Sigmoid colon (tissue), 7 donors: ENCODE data around the gene APOO. TPM values are rescaled to one million over a fixed set of nuclear protein-coding genes. Genes with fewer than 3 reads are reported as not detected.

Experiments
- DNase-seq: peaks from one replicate; pipeline ENCODE4 v3.0.0-alpha.2; 2019
- H3K27ac ChIP-seq, 4 donors: fragments of 200-600 bp; sonication (generic); one replicate each; pipeline ENCODE4 v1.5.1; 2016 to 2019; ENCODE audit warnings: mild to moderate bottlenecking in 1 of 4
- H3K27me3 ChIP-seq, 3 donors: fragments of 200-600 bp; sonication (generic); one replicate each; pipeline ENCODE4 v1.5.1; 2019; ENCODE audit warnings: mild to moderate bottlenecking in 1 of 3
- H3K36me3 ChIP-seq, 4 donors: fragments of 200-600 bp; sonication (generic); one replicate each; pipeline ENCODE4 v1.5.1; 2016 to 2019
- H3K4me1 ChIP-seq, 4 donors: fragments of 200-600 bp; sonication (generic); one replicate each; pipeline ENCODE4 v1.5.1; 2017 to 2019
- H3K4me3 ChIP-seq, 4 donors: fragments of 200-600 bp; sonication (generic); one replicate each; pipeline ENCODE4 v1.5.1; 2017 to 2019; ENCODE audit warnings: mild to moderate bottlenecking in 2 of 4, moderate library complexity in 1 of 4
- H3K9me3 ChIP-seq, 4 donors: fragments of 200-600 bp in 3 of 4; sonication (generic) in 3 of 4; one replicate each; pipeline versions ENCODE4 v1.5.1 to v1.6.1; 2013 to 2019
- EP300 ChIP-seq, 4 donors: sonication (generic); formaldehyde crosslinking; IDR thresholded peaks; one replicate each; pipeline ENCODE4 v1.6.1; 2017; ENCODE audit warnings: antibody characterized with exemption in 4 of 4
- POLR2A ChIP-seq, 2 donors: fragments of 450-650 bp; IDR thresholded peaks; one replicate each; pipeline ENCODE4 v1.6.1; 2016; ENCODE audit warnings: antibody characterized with exemption in 2 of 2, mild to moderate bottlenecking in 2 of 2, moderate library complexity in 2 of 2
- POLR2AphosphoS5 ChIP-seq, 4 donors: sonication (generic); formaldehyde crosslinking; IDR thresholded peaks; one replicate each; pipeline ENCODE4 v1.6.1; 2017; ENCODE audit warnings: antibody characterized with exemption in 4 of 4
- WGBS, 2 donors: extraction: QIAGEN DNeasy Blood & Tissue Kit; methylation state at CpG; one replicate each; pipeline ENCODE4 v1.1.7; 2013; 5-methylcytosine and 5-hydroxymethylcytosine counted together
- intact Hi-C: fragments of 100-400 bp; cut with DNase I; formaldehyde crosslinking; loops from one replicate; pipeline ENCODE4 v1.15.1; 2023
- polyA plus RNA-seq, 3 donors: library from polyadenylated mRNA; stranded (reverse); fragments of 200-250 nt; gene quantifications; one replicate each; pipeline ENCODE4 v1.2.3, GENCODE V29; 2013
- total RNA-seq, 4 donors: library from RNA; depleted of rRNA; stranded (reverse); fragments of >200 nt; gene quantifications; one replicate each; pipeline ENCODE4 v1.1.0, GENCODE V29; 2016
- TF ChIP-seq, protein P1 (sequence below), 4 experiments: fragments of 450-650 bp in 3 of 4; fragments of 200-600 bp in 1 of 4; IDR thresholded peaks; one replicate each; pipeline ENCODE4 v1.5.1; 2016 to 2019; ENCODE audit warnings: antibody characterized with exemption in 4 of 4, mild to moderate bottlenecking in 3 of 4, moderate library complexity in 2 of 4
- donor health status: healthy with polysubstance abuse.
- donor health status: Bipolar disorder and iron deficiency.
- donor health status: healthy.

APOO gene
- total and polyA plus RNA-seq, 7 donors, result 6.1 to 27.0 (median 10.2) TPM

DNA sequence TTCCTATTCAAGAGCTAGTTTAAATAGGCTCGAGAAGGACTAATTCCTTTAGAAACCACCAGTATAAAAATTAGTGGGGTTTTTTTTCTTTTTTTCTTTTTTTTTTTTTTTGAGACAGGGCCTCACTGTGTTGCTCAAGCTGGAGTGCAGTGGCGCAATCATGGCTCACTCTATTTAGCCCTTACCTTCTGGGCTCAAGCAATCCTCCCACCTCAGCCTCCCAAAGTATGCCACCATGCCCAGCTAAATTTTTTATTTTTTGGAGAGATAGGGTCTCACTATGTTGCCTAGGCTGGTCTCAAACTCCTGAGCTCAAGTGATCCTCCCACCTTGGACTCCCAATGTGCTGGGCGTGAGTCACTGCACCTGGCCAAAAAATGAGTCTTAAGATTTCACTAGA, 52.8 kb downstream of the APOO start:
- Histone ChIP-seq H3K4me3 (no peak overlapping the region), H3K27me3 (no peaks in the 10 kb centered on the region), H3K27ac (no peak overlapping the region), H3K4me1 (no peaks in the 10 kb centered on the region), H3K9me3 (no peaks in the 10 kb centered on the region), H3K36me3 (no peaks in the 10 kb centered on the region)
- WGBS, 2 donors, result 97 to 100% methylated on average over 3 of the region's 3 CpGs
- no peak for TF ChIP-seq EP300 (IDR thresholded peaks at IDR 0.05)
- TF ChIP-seq, protein P1, sequence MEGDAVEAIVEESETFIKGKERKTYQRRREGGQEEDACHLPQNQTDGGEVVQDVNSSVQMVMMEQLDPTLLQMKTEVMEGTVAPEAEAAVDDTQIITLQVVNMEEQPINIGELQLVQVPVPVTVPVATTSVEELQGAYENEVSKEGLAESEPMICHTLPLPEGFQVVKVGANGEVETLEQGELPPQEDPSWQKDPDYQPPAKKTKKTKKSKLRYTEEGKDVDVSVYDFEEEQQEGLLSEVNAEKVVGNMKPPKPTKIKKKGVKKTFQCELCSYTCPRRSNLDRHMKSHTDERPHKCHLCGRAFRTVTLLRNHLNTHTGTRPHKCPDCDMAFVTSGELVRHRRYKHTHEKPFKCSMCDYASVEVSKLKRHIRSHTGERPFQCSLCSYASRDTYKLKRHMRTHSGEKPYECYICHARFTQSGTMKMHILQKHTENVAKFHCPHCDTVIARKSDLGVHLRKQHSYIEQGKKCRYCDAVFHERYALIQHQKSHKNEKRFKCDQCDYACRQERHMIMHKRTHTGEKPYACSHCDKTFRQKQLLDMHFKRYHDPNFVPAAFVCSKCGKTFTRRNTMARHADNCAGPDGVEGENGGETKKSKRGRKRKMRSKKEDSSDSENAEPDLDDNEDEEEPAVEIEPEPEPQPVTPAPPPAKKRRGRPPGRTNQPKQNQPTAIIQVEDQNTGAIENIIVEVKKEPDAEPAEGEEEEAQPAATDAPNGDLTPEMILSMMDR (IDR thresholded peaks at IDR 0.05), result no peak
- TF ChIP-seq POLR2A (IDR thresholded peaks at IDR 0.05), result no peak
- intact Hi-C loops, result no loop called here
- no peak for DNase-seq

DNA sequence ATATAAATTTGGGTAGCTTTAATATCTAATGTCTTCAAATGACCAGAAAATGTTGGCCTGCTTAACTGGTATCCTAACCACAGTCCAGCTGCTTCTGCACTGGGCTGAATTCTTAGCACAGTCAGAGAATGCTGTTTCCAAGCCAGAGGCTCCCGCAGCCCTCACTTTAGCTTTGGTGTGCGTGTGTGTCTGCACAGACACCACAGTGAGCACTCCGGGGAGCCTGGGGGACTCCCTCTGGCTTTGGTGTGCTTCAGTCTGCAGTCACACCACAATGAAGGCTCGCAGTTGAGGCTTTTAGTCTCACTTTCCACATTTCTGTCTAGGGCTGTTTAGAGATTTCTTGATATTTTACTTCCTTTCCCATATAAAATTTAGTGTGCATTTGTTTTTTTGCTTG, 53.6 kb downstream of the APOO start:
- TF ChIP-seq POLR2A (IDR thresholded peaks at IDR 0.05) (no peak), EP300 (IDR thresholded peaks at IDR 0.05) (no peak), POLR2AphosphoS5 (IDR thresholded peaks at IDR 0.05) (no peak)
- TF ChIP-seq, protein P1 (IDR thresholded peaks at IDR 0.05), result no peak
- Histone ChIP-seq H3K27me3 (no peaks in the 10 kb centered on the region), H3K9me3 (no peaks in the 10 kb centered on the region), H3K4me3 (no peak overlapping the region), H3K27ac (no peak overlapping the region), H3K4me1 (no peaks in the 10 kb centered on the region), H3K36me3 (no peaks in the 10 kb centered on the region)
- intact Hi-C loops, result no loop called here
- DNase-seq, result no peak
- 76 to 87% methylated on average over 4 of the region's 4 CpGs for WGBS, 2 donors

DNA sequence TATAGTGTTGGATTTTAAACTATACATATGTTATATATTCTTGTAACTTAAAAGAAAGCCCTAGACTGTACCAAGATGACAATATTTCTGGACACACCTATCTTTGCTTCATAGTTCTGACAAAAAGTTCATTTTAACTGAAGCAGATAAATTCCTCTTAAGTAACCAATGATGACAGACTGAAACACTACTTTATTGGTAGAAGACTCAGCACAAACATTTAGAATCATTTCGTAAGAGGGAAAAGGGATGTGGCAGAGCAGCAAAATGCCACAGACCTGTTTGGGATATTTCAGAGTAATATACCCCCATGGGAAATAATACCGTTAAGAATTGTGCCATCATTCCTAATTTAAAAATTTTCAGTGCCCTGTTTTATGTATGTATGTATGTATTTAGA, 56.2 kb downstream of the APOO start:
- no peaks in the 10 kb centered on the region for H3K27me3 ChIP-seq
- no peaks in the 10 kb centered on the region for H3K4me1 ChIP-seq
- no peaks in the 10 kb centered on the region for H3K36me3 ChIP-seq
- intact Hi-C loops, result no loop called here
- TF ChIP-seq, protein P1 (IDR thresholded peaks at IDR 0.05), result no peak
- no peak for TF ChIP-seq POLR2AphosphoS5 (IDR thresholded peaks at IDR 0.05)
- no peak for TF ChIP-seq EP300 (IDR thresholded peaks at IDR 0.05)
- no peak for TF ChIP-seq POLR2A (IDR thresholded peaks at IDR 0.05)
- no peak for DNase-seq
- 87 to 95% methylated on average over 2 of the region's 2 CpGs for WGBS, 2 donors
- no peaks in the 10 kb centered on the region for H3K9me3 ChIP-seq
- no peak overlapping the region for H3K27ac ChIP-seq
- no peak overlapping the region for H3K4me3 ChIP-seq

DNA sequence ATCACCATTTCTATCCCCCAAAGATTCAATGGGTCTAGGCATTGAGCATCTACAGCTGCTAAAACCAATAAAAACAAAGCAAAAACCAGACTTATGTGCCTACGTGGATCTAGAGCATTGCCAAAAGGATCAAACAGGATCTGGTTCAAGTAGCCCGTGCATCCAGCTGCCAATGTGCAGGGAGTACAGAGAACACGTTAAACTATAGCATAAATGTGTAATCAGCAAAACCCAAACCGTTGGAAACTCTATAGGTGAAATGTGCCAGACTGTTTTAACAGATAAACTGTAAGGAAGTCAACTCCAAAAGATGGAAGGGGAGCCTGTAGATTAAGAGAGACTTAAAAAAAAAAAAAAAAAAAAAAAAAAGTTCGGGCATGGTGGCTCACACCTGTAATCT, 58.5 kb downstream of the APOO start:
- intact Hi-C loops, result no loop called here
- no peak for DNase-seq
- no peaks in the 10 kb centered on the region for H3K9me3 ChIP-seq
- no peaks in the 10 kb centered on the region for H3K27me3 ChIP-seq
- H3K36me3 ChIP-seq, result no peaks in the 10 kb centered on the region
- H3K4me1 ChIP-seq, result no peaks in the 10 kb centered on the region
- TF ChIP-seq, protein P1 (IDR thresholded peaks at IDR 0.05), result no peak
- TF ChIP-seq EP300 (IDR thresholded peaks at IDR 0.05) (no peak), POLR2AphosphoS5 (IDR thresholded peaks at IDR 0.05) (no peak), POLR2A (IDR thresholded peaks at IDR 0.05) (no peak)
- H3K4me3 ChIP-seq, result no peak overlapping the region
- 93 to 96% methylated on average over 4 to 5 of the region's 5 CpGs for WGBS, 2 donors
- H3K27ac ChIP-seq, result no peak overlapping the region

DNA sequence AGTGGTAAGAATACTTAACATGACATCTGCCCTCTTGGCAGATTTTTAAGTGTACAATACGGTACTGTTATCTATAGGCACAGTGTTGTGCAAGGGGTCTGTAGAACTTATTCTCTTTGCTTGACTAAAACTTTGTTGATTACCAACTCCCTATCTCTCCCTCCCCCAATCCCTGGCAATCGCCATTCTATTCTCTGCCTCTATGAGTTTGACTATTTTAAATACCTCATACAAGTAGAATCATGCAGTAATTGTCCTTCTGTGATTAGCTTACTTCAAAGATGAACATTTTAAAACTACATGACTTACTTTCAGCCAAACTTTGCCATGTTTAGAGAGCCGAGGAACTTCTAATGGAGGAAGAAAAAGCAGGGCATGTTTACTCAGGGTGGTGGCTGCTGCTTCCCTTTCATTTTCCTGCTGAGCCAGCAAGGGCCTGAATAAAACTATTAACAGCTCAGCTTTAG, 62.4 kb downstream of the APOO start:
- intact Hi-C loops, result no loop called here
- no peak overlapping the region for H3K4me3 ChIP-seq
- H3K4me1 ChIP-seq, result no peaks in the 10 kb centered on the region
- no peak for DNase-seq
- H3K27ac ChIP-seq, result peak overlapping the region in 2 of 4 donors; percentile 12 to 30
- WGBS, 2 donors, result 10 to 42% methylated on average over 3 of the region's 3 CpGs
- no peaks in the 10 kb centered on the region for H3K27me3 ChIP-seq
- no peaks in the 10 kb centered on the region for H3K36me3 ChIP-seq
- TF ChIP-seq EP300 (IDR thresholded peaks at IDR 0.05) (no peak), POLR2AphosphoS5 (IDR thresholded peaks at IDR 0.05) (no peak)
- TF ChIP-seq, protein P1 (IDR thresholded peaks at IDR 0.05), result no peak
- no peaks in the 10 kb centered on the region for H3K9me3 ChIP-seq
